Activated T-cell treated with anti-CD3 and anti-CD28 coated beads for 4 hours (primary cell): ENCODE data around the gene FGF6.
A peak's percentile ranks its signal among the peaks of the same experiment; 100 is the strongest.

Experiments used
- DNase-seq: peaks from one replicate; pipeline ENCODE4 v3.0.0-alpha.2; 2020

FGF6 gene

GRCh38 chr12:4446335-4446734 is 720 bp upstream of the FGF6 start:
- DNase-seq = no peak

GRCh38 chr12:4444031-4444430 is 1.6 kb downstream of the FGF6 start:
- DNase-seq = no peak

GRCh38 chr12:4443616-4444015 is 2.0 kb downstream of the FGF6 start:
- no peak for DNase-seq

- DNase-seq = no peak
These were observed 4.0 kb downstream of the FGF6 start for GRCh38 chr12:4441355-4442335.

- no peak for DNase-seq
These were observed 5.3 kb downstream of the FGF6 start for GRCh38 chr12:4440187-4440941.

GRCh38 chr12:4439736-4440135 is 5.9 kb downstream of the FGF6 start:
- no peak for DNase-seq

GRCh38 chr12:4438834-4439596 is 6.6 kb downstream of the FGF6 start:
- DNase-seq = no peak

GRCh38 chr12:4435537-4435936 is 10.1 kb downstream of the FGF6 start:
- no peak for DNase-seq

- no peak for DNase-seq
These were observed 10.7 kb downstream of the FGF6 start for GRCh38 chr12:4434706-4435425.

GRCh38 chr12:4434301-4434700 is 11.3 kb downstream of the FGF6 start:
- DNase-seq = no peak

GRCh38 chr12:4433745-4434058 is 11.9 kb downstream of the FGF6 start:
- DNase-seq = no peak

- DNase-seq = no peak
These were observed 12.5 kb downstream of the FGF6 start for GRCh38 chr12:4432878-4433744.

- DNase-seq = no peak
These were observed 13.7 kb downstream of the FGF6 start for GRCh38 chr12:4431866-4432265.

GRCh38 chr12:4431436-4431835 is 14.2 kb downstream of the FGF6 start:
- DNase-seq = no peak

GRCh38 chr12:4424422-4424821 is 21.2 kb downstream of the FGF6 start:
- DNase-seq = no peak

- DNase-seq = no peak
These were observed 22.0 kb downstream of the FGF6 start for GRCh38 chr12:4423528-4424195.

GRCh38 chr12:4422985-4423384 is 22.6 kb downstream of the FGF6 start:
- DNase-seq = no peak

- peak; percentile 7 for DNase-seq
These were observed 24.0 kb downstream of the FGF6 start for GRCh38 chr12:4421590-4422031.

GRCh38 chr12:4420138-4420670 is 25.4 kb downstream of the FGF6 start:
- no peak for DNase-seq

GRCh38 chr12:4418913-4419312 is 26.7 kb downstream of the FGF6 start:
- no peak for DNase-seq

GRCh38 chr12:4417936-4418335 is 27.7 kb downstream of the FGF6 start:
- DNase-seq = no peak
